T47D (cell line): ENCODE data around the gene KCNQ1.

ENCODE experiments used
- DNase-seq, 2 experiments: peaks; one replicate each; pipeline versions ENCODE4 v3.0.0 to v3.0.0-alpha.2; 2011 to 2012; ENCODE audit warnings: low read depth in 1 of 2, low spot score in 1 of 2
- JUND ChIP-seq: IDR thresholded peaks from 2 replicates; pipeline ENCODE4 v1.6.1; 2012; ENCODE audit warnings: low read depth
- in situ Hi-C: cut with HindIII; loops from 2 replicates; pipeline ENCODE4 v1.10.0; 2016; ENCODE audit warnings: low sequenced_read_pairs, low pct_unique_long_range_greater_than_20kb

KCNQ1 gene

GRCh38 chr11:2693271-2694261 is 248.8 kb downstream of the KCNQ1 start:
- in situ Hi-C loops: no loop called here
- peak in 1 of 2 experiments; percentile 25 for DNase-seq
- no peak for TF ChIP-seq JUND

GRCh38 chr11:2694495-2694894 is 249.7 kb downstream of the KCNQ1 start:
- DNase-seq: no peak
- TF ChIP-seq JUND: no peak
- in situ Hi-C loops: no loop called here

GRCh38 chr11:2694995-2695939 is 250.5 kb downstream of the KCNQ1 start:
- no peak for TF ChIP-seq JUND
- no peak for DNase-seq
- in situ Hi-C loops: no loop called here

- TF ChIP-seq JUND: no peak
- in situ Hi-C loops: no loop called here
- no peak for DNase-seq
These were observed 251.6 kb downstream of the KCNQ1 start for GRCh38 chr11:2696455-2696854.

GRCh38 chr11:2697866-2698265 is 253.1 kb downstream of the KCNQ1 start:
- TF ChIP-seq JUND: no peak
- DNase-seq: peak in 1 of 2 experiments; percentile 34
- in situ Hi-C loops: no loop called here

- DNase-seq: no peak
- TF ChIP-seq JUND: no peak
- in situ Hi-C loops: no loop called here
These were observed 253.8 kb downstream of the KCNQ1 start for GRCh38 chr11:2698386-2699184.

- in situ Hi-C loops: no loop called here
- no peak for DNase-seq
- TF ChIP-seq JUND: no peak
These were observed 254.3 kb downstream of the KCNQ1 start for GRCh38 chr11:2699185-2699530.

- no peak for DNase-seq
- in situ Hi-C loops: no loop called here
- TF ChIP-seq JUND: no peak
These were observed 255.0 kb downstream of the KCNQ1 start, which contains the start of gene KCNQ1OT1 for GRCh38 chr11:2699531-2700414. Gene KCNQ1OT1 (minus strand): TSS chr11:2699994.

- in situ Hi-C loops: no loop called here
- no peak for TF ChIP-seq JUND
- DNase-seq: no peak
These were observed 255.8 kb downstream of the KCNQ1 start for GRCh38 chr11:2700415-2701211.

GRCh38 chr11:2701230-2701629 is 256.4 kb downstream of the KCNQ1 start:
- DNase-seq: no peak
- in situ Hi-C loops: no loop called here
- TF ChIP-seq JUND: no peak
